Vagina (tissue), 2 donors: ENCODE data around the gene SUSD3. TPM values are rescaled to one million over a fixed set of nuclear protein-coding genes. Genes with fewer than 3 reads are reported as not detected.

Experiments used
- DNase-seq, 2 donors: peaks; one replicate each; pipeline ENCODE4 v3.0.0-alpha.2; 2017; ENCODE audit errors: extremely low spot score in 2 of 2
- H3K27ac ChIP-seq: fragments of 200-600 bp; sonication (generic); one replicate; pipeline ENCODE4 v1.5.1; 2019
- H3K27me3 ChIP-seq: fragments of 200-600 bp; sonication (generic); one replicate; pipeline ENCODE4 v1.5.1; 2019
- H3K36me3 ChIP-seq, 2 donors: fragments of 200-600 bp; sonication (generic); one replicate each; pipeline ENCODE4 v1.5.1; 2017 to 2019
- H3K4me1 ChIP-seq: fragments of 200-600 bp; sonication (generic); one replicate; pipeline ENCODE4 v1.5.1; 2019
- H3K4me3 ChIP-seq, 2 donors: fragments of 200-600 bp; sonication (generic); 1 replicate in 1 of 2; 2 replicates in 1 of 2; pipeline ENCODE4 v1.5.1; 2016 to 2019
- H3K9me3 ChIP-seq: fragments of 200-600 bp; sonication (generic); one replicate; pipeline ENCODE4 v1.5.1; 2019
- POLR2A ChIP-seq, 2 donors: fragments of 450-650 bp; IDR thresholded peaks; one replicate each; pipeline ENCODE4 v1.6.1; 2017; ENCODE audit warnings: antibody characterized with exemption in 2 of 2, mild to moderate bottlenecking in 2 of 2, moderate library complexity in 2 of 2
- POLR2AphosphoS5 ChIP-seq, 2 donors: sonication (generic); formaldehyde crosslinking; IDR thresholded peaks; one replicate each; pipeline ENCODE4 v1.9.0; 2017; ENCODE audit warnings: antibody characterized with exemption in 2 of 2, mild to moderate bottlenecking in 2 of 2, low read depth in 1 of 2; ENCODE audit not compliant: insufficient read depth in 1 of 2
- intact Hi-C: fragments of 100-400 bp; cut with DNase I; formaldehyde crosslinking; loops from one replicate; pipeline ENCODE4 v1.15.1; 2023
- total RNA-seq: library from RNA; depleted of rRNA; stranded (reverse); fragments of >200 nt; gene quantifications from one replicate; pipeline ENCODE4 v1.2.3, GENCODE V29; 2016
- TF ChIP-seq, protein P1 (sequence below), 3 experiments: fragments of 450-650 bp in 2 of 3; fragments of 200-600 bp in 1 of 3; sonication (generic) in 1 of 3; IDR thresholded peaks; one replicate each; pipeline ENCODE4 v1.5.1; 2017 to 2019; ENCODE audit warnings: antibody characterized with exemption in 3 of 3, mild to moderate bottlenecking in 2 of 3, moderate library complexity in 2 of 3

Gene SUSD3
- total RNA-seq, 1 donor from 2014 or later: 25.0 TPM

DNA sequence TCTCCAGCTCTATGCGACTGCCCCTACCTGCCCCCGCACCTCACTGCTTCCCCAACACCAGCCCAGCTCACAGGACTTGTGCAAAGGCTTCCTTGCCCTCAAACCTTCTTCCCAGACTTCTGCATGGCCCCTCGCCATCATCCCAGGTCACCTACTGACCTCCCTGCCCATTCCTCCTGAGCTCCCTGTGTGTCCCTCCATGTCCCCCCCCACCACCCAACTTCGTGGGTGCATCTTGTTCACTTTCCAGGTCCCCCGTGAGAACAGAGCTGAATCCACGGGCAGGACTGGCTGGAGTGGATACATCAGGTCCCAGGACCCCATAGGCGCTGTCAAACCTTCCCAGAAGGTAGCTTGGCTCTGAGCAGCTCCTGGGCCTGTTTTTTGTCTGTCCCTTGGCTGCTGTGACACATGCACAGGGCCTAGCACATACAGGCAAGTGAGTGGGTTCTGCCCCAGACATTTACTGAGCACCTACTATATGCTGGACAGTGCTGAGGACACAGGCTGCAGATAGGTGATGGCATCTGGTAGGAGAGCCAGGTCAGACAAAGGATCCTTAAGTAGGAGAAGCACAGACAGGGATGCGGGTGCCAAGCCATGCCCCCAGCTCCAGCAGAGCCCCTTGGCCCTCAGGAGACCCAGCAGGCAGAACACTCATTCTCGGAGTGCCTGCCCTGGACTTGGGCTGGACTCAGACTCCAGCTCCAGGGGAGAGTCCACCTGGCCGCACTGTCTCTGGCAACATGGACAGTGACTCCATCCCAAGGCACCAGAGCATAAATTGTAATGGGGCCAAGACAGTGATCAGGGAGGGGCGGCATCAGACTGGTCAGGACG is 60.6 kb downstream of the SUSD3 start:
- DNase-seq: no peak
- Histone ChIP-seq H3K4me3 (no peak overlapping the region), H3K4me1 (peaks cover 26% of the 10 kb centered on the region), H3K27me3 (no peaks in the 10 kb centered on the region), H3K27ac (peak overlapping the region; percentile 37), H3K9me3 (no peaks in the 10 kb centered on the region), H3K36me3 (peaks cover 0 to 12% of the 10 kb centered on the region in 2 donors)
- intact Hi-C loops: no loop called here
- TF ChIP-seq POLR2AphosphoS5 (IDR thresholded peaks at IDR 0.05; ENCODE audit: insufficient read depth in 1 of 2, low read depth in 1 of 2) (no peak), POLR2A (IDR thresholded peaks at IDR 0.05) (no peak)
- TF ChIP-seq, protein P1, sequence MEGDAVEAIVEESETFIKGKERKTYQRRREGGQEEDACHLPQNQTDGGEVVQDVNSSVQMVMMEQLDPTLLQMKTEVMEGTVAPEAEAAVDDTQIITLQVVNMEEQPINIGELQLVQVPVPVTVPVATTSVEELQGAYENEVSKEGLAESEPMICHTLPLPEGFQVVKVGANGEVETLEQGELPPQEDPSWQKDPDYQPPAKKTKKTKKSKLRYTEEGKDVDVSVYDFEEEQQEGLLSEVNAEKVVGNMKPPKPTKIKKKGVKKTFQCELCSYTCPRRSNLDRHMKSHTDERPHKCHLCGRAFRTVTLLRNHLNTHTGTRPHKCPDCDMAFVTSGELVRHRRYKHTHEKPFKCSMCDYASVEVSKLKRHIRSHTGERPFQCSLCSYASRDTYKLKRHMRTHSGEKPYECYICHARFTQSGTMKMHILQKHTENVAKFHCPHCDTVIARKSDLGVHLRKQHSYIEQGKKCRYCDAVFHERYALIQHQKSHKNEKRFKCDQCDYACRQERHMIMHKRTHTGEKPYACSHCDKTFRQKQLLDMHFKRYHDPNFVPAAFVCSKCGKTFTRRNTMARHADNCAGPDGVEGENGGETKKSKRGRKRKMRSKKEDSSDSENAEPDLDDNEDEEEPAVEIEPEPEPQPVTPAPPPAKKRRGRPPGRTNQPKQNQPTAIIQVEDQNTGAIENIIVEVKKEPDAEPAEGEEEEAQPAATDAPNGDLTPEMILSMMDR (IDR thresholded peaks at IDR 0.05): no peak

DNA sequence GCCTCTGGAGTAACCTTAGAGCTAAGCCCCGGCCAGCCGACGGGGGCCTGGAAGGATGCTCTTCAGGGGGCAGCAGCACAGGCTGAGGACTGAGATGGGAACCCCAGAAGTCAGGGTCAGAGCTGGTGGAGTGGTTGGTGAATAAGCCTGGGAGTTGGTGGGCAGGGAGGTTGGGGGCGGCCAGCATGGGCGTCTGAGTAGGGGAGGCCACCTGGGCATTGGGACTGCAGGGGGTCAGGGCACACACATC is 61.1 kb downstream of the SUSD3 start:
- H3K4me1 ChIP-seq: peaks cover 26% of the 10 kb centered on the region
- H3K27me3 ChIP-seq: no peaks in the 10 kb centered on the region
- H3K9me3 ChIP-seq: no peaks in the 10 kb centered on the region
- DNase-seq: no peak
- H3K36me3 ChIP-seq: peaks cover 0 to 16% of the 10 kb centered on the region in 2 donors
- intact Hi-C loops: no loop called here
- TF ChIP-seq POLR2AphosphoS5 (IDR thresholded peaks at IDR 0.05; ENCODE audit: insufficient read depth in 1 of 2, low read depth in 1 of 2): no peak
- TF ChIP-seq, protein P1 (IDR thresholded peaks at IDR 0.05): no peak
- no peak for TF ChIP-seq POLR2A (IDR thresholded peaks at IDR 0.05)
- H3K4me3 ChIP-seq: no peak overlapping the region
- H3K27ac ChIP-seq: peak overlapping the region; percentile 37

DNA sequence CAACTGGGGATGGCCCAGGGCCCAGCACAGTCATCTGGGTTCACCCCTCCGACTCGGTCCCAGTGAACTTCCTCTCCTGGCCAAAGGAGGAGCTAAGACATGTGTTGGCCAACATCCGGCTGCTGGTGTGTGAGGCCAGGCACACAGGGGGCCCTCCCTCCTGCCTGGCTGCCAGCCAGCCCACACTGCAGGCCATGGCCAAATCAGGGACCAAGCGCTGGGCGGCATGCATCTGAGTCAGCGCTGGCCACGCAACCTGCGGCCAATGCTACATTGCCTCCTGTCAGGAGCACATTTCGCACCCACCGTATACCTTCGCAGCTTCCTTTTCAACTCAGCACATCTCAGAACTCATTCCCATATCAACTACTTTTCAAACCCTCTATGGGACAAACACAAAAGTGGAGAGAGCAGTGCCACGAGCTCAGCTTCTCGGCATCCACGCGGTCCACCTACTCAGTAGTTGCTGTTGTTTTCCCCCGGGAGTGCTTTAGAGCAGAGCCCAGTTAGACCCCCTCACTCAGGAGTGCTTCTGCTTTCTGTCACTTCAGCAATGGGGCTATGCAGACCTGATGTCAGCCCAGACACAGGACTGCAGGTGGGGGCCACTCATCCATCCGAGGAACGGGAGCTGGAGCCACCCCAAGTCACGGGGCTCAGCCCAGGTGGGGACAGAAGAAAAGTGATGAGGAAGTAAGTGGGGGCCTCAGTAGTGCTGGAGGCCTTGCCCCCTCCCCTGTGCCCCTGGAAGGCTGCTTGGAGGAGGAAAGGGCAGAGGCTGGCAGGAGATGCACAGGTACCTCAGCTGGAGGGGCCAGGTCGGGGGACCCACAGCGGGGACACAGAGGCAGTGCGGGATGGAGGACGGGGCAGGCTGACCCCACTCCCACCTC is 61.7 kb downstream of the SUSD3 start:
- H3K4me3 ChIP-seq: no peak overlapping the region
- H3K27me3 ChIP-seq: no peaks in the 10 kb centered on the region
- peak overlapping the region; percentile 37 for H3K27ac ChIP-seq
- intact Hi-C loops: no loop called here
- H3K36me3 ChIP-seq: peaks cover 0 to 21% of the 10 kb centered on the region in 2 donors
- H3K9me3 ChIP-seq: no peaks in the 10 kb centered on the region
- DNase-seq: no peak
- TF ChIP-seq POLR2AphosphoS5 (IDR thresholded peaks at IDR 0.05; ENCODE audit: insufficient read depth in 1 of 2, low read depth in 1 of 2): peak; percentile 83 to 89
- no peak for TF ChIP-seq POLR2A (IDR thresholded peaks at IDR 0.05)
- TF ChIP-seq, protein P1 (IDR thresholded peaks at IDR 0.05): peak in 1 of 3 experiments; percentile 51
- peaks cover 26% of the 10 kb centered on the region for H3K4me1 ChIP-seq

DNA sequence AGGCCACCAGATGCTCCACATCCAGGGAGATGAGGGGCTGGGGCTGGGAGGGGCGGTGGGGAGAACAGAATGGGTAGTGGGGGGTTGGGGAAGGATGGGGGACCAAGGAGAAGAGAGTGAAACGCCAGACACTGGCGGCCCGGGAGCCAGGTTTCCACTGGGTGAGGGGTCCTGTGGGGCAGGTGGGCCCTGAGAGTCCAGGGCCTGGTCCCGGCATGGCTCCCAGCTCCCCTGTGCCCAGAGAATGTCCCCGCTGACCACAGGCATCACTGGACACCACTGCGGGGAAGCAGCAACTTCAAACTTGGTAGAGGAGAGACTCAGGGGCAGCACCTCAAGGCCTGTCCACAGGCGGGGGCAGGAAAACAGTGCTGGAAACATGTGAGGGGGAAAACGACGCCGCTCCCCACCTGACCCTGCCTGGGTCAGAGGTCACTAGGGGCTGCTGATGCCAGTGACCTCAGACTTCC is 62.4 kb downstream of the SUSD3 start:
- no peak for DNase-seq
- intact Hi-C loops: no loop called here
- Histone ChIP-seq H3K36me3 (peaks cover 0 to 23% of the 10 kb centered on the region in 2 donors), H3K4me1 (peaks cover 29% of the 10 kb centered on the region), H3K27me3 (no peaks in the 10 kb centered on the region), H3K4me3 (no peak overlapping the region), H3K9me3 (no peaks in the 10 kb centered on the region), H3K27ac (peak overlapping the region; percentile 37)
- no peak for TF ChIP-seq POLR2A (IDR thresholded peaks at IDR 0.05)
- TF ChIP-seq POLR2AphosphoS5 (IDR thresholded peaks at IDR 0.05; ENCODE audit: insufficient read depth in 1 of 2, low read depth in 1 of 2): no peak
- TF ChIP-seq, protein P1 (IDR thresholded peaks at IDR 0.05): no peak
